ENCODE data around the gene CETP.

CETP gene

DNA sequence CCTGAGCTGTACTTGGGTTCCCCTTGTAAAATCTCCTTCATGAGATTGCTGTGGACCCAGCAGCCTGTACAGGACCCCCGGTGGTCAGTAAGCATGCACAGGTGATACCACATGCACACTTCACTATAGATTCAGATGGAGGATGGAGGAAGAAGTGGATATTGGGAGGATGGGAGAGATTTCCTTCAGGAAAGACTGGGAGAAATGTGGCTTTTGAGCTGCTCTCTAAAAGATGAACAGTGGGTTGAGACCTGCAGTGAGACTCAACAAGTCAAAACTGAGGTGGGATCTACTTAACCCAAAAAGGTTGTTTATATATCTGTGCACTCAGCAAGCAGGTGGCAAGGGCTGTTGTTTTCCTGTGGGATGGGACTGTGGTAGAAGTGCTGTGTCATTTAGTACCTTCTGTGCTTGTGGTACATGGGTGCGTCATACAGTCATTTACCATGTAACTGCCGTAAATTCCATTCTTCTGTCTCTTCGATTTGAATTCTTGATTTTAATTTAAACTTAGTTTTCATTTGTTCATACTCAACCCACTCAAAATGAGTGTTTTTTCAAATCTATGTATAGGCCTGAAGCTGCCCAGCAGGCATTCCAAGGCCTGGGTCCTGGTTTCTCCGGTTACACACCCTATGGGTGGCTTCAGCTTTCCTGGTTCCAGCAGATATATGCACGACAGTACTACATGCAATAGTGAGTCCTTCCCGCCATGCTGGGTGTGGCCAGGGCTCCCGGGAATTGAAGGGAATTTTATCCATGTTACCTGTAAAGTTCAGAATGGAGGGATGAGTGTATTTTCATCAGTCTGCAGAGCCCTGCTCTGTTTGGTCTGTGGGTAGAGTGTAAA, 22.9 kb upstream of the CETP start:
- DNase-seq (ENCODE audit: insufficient read length) (no peak), FAIRE-seq (peak; percentile 65)
- TF ChIP-seq POLR2AphosphoS5 (IDR thresholded peaks at IDR 0.05; ENCODE audit: low read depth, low read length) (peak; percentile 84), TAF1 (IDR thresholded peaks at IDR 0.05; ENCODE audit: borderline replicate concordance, low read depth, low read length) (no peak), POLR2A (IDR thresholded peaks at IDR 0.05; ENCODE audit: low read depth, low read length) (0 out of 2 replicates have a peak, but pooled peaks have one; percentile 62)

DNA sequence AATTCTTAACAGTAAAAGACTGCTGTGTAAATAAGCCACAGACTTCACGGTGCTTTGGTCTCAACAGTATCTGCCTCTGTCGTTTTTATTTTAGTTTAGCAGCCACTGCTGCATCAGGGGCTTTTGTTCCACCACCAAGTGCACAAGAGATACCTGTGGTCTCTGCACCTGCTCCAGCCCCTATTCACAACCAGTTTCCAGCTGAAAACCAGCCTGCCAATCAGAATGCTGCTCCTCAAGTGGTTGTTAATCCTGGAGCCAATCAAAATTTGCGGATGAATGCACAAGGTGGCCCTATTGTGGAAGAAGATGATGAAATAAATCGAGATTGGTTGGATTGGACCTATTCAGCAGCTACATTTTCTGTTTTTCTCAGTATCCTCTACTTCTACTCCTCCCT, 21.9 kb upstream of the CETP start:
- TF ChIP-seq POLR2A (IDR thresholded peaks at IDR 0.05; ENCODE audit: low read depth, low read length) (no peak), TAF1 (IDR thresholded peaks at IDR 0.05; ENCODE audit: borderline replicate concordance, low read depth, low read length) (no peak), POLR2AphosphoS5 (IDR thresholded peaks at IDR 0.05; ENCODE audit: low read depth, low read length) (no peak)
- no peak for DNase-seq (ENCODE audit: insufficient read length)
- peak; percentile 71 for FAIRE-seq

DNA sequence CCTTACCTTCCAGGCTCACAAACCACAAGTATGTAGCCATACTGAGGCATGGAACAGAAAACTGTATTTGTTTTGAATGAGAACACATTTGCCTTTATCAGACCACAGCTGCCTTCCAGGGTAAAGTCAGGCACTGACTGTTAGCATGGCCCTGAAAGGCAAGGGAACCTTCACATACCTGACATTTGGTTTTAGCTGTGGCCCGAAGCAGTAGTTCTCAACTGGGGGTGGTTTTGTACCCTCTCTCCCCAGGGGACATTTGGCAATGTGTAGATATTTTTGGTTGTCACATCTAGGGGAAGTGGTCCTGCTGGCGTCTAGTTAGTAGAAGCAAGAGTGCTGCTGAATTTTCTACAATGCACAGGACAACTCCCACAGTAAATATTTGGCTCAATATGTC, 20.7 kb upstream of the CETP start:
- TF ChIP-seq TAF1 (IDR thresholded peaks at IDR 0.05; ENCODE audit: borderline replicate concordance, low read depth, low read length) (no peak), POLR2A (IDR thresholded peaks at IDR 0.05; ENCODE audit: low read depth, low read length) (peak; percentile 56), POLR2AphosphoS5 (IDR thresholded peaks at IDR 0.05; ENCODE audit: low read depth, low read length) (peak; percentile 82)
- FAIRE-seq (peak; percentile 5), DNase-seq (ENCODE audit: insufficient read length) (no peak)

DNA sequence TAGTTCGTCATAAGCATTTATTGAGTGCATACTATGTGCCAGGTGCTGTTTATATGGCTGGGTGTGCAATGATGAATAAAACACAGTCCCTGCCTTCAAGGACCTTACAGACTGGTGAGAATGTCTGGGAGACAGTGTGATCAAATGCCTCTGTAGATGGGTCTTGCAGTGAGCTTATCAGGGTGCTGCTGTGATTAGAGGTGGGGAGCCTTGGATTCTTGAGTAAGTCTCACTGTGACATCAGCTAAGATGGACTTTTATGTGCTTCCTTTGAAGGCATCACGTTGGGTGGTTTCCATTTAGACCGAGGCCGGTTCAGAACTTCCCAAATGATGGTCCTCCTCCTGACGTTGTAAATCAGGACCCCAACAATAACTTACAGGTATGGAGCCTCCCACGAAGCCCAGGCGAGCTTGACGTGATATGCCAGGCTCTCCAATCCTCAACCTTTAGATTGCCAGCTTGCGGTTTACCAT, 19.9 kb upstream of the CETP start:
- DNase-seq (ENCODE audit: insufficient read length) (no peak), FAIRE-seq (no peak)
- TF ChIP-seq POLR2A (IDR thresholded peaks at IDR 0.05; ENCODE audit: low read depth, low read length) (peak; percentile 63), TAF1 (IDR thresholded peaks at IDR 0.05; ENCODE audit: borderline replicate concordance, low read depth, low read length) (no peak), POLR2AphosphoS5 (IDR thresholded peaks at IDR 0.05; ENCODE audit: low read depth, low read length) (peak; percentile 81; the same call in 1 of the 2 replicates)

DNA sequence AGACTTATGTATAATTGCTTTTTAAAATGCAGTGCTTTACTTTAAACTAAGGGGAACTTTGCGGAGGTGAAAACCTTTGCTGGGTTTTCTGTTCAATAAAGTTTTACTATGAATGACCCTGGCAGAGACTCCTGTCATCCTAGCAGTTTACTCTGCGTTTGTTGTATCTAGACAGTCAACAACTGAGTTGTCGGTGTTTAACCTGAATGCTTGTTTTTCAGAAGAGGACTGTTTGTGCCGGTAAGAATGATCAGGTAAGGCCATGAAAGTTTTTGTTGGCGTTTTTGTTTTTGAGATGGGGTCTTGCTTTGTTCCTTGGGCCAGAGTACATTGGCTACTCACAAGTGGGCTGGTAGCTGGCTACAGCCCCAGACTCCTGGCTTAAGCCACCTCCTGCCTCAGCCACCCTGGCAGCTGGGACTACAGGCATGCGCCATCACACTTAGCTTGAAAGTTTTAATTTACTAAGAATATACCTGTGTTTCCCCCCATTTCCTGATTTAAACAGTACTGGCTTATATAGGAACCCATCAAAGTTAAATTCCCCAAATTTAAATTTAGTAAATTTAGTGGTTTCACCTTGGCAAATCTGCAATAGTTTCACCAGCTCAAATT, 17.9 kb upstream of the CETP start:
- DNase-seq (ENCODE audit: insufficient read length) (no peak), FAIRE-seq (no peak)
- TF ChIP-seq POLR2A (IDR thresholded peaks at IDR 0.05; ENCODE audit: low read depth, low read length) (peak; percentile 46; the same call in 1 of the 2 replicates), TAF1 (IDR thresholded peaks at IDR 0.05; ENCODE audit: borderline replicate concordance, low read depth, low read length) (no peak), POLR2AphosphoS5 (IDR thresholded peaks at IDR 0.05; ENCODE audit: low read depth, low read length) (peak; percentile 39; the same call in 1 of the 2 replicates)

DNA sequence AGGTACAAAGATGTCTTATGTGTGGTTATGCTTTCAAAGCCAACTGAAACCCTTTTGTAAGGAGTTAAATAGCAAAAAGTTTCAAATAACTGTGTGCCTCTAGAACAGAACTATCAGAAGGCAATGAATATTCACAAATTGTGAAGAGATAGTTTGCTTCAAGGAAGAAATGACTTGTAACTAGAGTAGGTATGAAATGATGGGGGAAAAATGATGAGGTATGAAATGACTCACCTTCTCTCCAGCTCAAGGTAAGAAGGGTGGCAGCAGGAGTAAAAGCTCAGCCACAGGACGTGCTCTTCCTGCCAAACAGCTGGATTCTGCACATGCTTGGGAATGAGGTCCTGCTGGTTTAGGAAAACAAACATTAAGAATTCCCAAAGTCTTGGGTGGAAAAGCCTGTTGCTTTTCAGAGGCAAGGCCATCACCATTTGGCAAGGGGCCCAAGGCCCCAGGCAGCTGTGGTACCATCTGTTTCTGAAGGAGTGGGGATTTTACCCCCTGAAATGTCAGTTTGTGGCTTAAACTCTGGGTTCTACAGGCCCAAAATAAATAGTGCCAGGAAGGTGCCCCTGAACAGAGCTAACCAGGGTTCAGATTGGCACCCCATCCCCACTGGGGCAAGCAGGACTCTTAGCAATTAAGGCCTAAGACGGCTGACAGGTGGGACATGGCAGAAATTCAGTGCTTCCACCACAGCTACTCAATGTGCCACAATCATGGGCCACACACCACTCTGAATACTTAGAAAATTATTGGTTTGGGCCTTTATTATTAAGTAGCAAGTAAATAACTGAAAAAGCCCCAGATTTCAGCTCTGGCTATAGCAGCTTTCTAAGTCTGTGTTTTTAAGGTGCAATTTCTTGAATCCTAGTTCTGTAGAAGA, 16.6 kb upstream of the CETP start:
- peak; percentile 74 for FAIRE-seq
- no peak for DNase-seq (ENCODE audit: insufficient read length)
- TF ChIP-seq TAF1 (IDR thresholded peaks at IDR 0.05; ENCODE audit: borderline replicate concordance, low read depth, low read length): no peak
- TF ChIP-seq POLR2A (IDR thresholded peaks at IDR 0.05; ENCODE audit: low read depth, low read length): peak; percentile 73
- peak; percentile 92 for TF ChIP-seq POLR2AphosphoS5 (IDR thresholded peaks at IDR 0.05; ENCODE audit: low read depth, low read length)

DNA sequence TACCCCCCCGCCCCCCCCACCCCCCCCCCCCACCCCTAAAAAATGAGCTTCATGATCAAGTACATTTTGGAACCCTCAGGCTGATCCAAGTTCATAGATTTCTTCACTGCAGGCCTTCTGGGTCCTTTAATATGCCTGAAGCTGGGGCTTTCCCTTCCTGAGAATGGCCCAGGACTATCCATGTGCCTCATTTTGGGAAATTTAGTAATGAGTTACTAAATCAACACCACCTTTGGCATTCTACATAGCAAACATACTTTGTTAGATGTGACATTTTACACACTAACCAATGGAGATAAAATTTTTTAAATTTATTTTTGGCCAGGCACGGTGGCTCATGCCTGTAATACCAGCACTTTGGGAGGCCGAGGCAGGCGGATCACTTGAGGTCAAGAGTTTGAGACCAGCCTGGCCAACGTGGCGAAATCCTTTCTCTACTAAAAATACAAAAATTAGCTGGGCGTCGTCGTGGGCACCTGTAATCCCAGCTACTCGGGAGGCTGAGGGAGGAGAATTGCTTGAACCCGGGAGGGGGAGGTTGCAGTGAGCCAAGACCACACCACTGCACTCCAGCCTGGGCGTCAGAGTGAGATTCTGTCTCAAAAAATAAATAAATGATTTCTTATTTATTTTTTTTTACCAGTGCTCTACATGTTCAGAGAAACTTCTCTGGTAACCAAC, 15.8 kb upstream of the CETP start:
- FAIRE-seq: no peak
- no peak for TF ChIP-seq POLR2AphosphoS5 (IDR thresholded peaks at IDR 0.05; ENCODE audit: low read depth, low read length)
- TF ChIP-seq POLR2A (IDR thresholded peaks at IDR 0.05; ENCODE audit: low read depth, low read length): no peak; the same call in none of the 2 replicates
- no peak for TF ChIP-seq TAF1 (IDR thresholded peaks at IDR 0.05; ENCODE audit: borderline replicate concordance, low read depth, low read length)
- no peak for DNase-seq (ENCODE audit: insufficient read length)

DNA sequence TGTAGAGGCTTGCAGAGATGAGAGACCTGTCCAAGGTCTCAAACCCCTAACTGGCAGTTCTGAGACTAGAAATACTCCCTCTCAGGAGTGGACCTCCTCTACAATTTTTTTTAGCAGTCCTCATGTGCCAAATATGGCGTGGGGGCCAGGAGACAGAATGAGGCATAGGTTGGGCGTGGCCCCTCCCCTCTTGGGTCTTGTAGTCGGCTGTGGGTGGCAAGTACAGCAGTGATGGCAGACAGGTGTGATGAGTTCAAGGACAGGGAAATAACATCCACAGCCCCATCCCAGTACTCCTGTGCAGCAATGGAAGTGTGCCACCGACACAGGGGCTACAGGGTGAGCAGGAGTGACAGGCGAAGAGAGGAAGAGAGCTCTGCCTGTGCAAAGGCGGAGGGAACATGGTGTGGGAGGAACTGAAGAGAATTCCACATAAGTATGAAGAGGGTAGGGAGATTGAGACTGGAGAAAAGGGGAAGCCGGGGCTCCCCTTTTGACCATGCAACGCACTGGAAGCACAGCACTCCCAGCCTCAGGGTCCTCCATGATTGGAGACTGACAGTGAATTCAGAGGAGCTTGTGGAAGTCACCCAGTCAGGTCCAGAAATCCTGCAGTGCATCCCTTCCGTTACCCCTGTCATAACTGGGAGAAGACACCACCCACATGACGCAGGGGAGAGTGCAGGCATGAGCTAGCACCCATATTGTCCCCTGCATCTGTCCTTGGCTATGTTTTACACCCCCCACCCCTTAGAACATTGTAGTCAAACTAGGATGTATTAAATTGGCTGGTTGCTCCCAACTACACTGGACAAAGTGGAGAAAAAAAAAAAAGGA, 14.8 kb upstream of the CETP start:
- peak; percentile 65 for FAIRE-seq
- TF ChIP-seq TAF1 (IDR thresholded peaks at IDR 0.05; ENCODE audit: borderline replicate concordance, low read depth, low read length) (no peak), POLR2A (IDR thresholded peaks at IDR 0.05; ENCODE audit: low read depth, low read length) (peak; percentile 50), POLR2AphosphoS5 (IDR thresholded peaks at IDR 0.05; ENCODE audit: low read depth, low read length) (peak; percentile 72; the same call in 1 of the 2 replicates)
- DNase-seq (ENCODE audit: insufficient read length): no peak

DNA sequence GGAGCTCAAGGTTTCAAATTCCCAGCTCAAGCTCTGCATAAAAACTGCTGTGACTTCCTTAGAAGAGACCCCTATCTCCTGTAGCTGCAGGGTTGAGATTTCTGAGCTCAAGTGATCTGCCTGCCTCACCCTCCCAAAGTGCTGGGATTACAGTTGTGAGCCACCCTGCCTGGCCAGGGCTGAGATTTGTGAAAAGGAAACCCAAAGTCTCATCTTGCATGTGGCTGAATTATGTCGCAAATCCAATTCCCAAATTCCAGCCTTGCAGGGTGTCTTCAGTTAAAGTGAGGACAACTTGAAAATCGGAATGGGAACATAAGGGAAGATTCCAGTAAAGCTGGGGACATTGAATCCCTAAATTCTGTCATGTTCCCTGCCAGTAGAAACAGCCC, 14.2 kb upstream of the CETP start:
- no peak for FAIRE-seq
- TF ChIP-seq POLR2A (IDR thresholded peaks at IDR 0.05; ENCODE audit: low read depth, low read length): no peak
- TF ChIP-seq POLR2AphosphoS5 (IDR thresholded peaks at IDR 0.05; ENCODE audit: low read depth, low read length): no peak
- no peak for TF ChIP-seq TAF1 (IDR thresholded peaks at IDR 0.05; ENCODE audit: borderline replicate concordance, low read depth, low read length)
- DNase-seq (ENCODE audit: insufficient read length): no peak

DNA sequence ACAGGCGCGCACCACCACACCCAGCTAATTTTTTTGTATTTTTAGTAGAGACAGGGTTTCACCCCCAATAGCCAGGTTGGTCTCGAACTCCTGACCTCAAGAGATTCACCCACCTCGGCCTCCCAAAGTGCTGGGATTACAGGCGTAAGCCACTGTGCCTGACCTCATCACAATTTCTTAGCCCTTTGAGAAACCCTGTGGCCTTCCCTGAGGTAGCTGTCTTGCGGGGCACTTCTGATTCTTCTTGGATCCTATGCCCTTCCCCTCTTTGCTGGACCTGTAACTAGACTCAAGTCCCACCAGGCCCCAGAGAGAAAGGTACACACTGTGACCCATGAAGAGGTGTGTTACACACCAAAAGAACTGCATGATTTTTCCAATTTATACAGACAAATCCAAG, 13.5 kb upstream of the CETP start:
- DNase-seq (ENCODE audit: insufficient read length) (no peak), FAIRE-seq (no peak)
- TF ChIP-seq POLR2AphosphoS5 (IDR thresholded peaks at IDR 0.05; ENCODE audit: low read depth, low read length) (no peak), POLR2A (IDR thresholded peaks at IDR 0.05; ENCODE audit: low read depth, low read length) (no peak), TAF1 (IDR thresholded peaks at IDR 0.05; ENCODE audit: borderline replicate concordance, low read depth, low read length) (no peak)

Measured in GM12892 (cell line).